ENCODE results near the gene CEACAM16.
A peak's percentile ranks its signal among the peaks of the same experiment; 100 is the strongest.

The CEACAM16 gene

DNA sequence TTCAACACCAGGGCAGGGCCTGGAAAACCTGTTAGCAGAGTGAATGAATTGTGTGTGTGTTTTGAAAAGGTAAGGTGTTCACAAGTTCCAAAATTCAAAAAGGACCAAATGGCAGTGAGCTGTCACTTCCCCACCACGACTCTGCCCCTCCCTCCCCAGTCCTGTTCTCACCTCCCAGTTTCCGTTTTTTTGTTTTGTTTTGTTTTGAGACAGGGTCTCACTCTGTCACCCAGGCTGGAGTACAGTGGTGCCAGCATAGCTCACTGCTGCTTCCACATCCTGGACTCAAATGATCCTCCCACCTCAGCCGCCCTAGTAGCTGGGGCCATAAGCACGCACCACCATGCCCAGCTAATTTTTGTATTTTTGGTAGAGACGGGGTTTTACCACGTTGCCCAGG is 29.2 kb downstream of the CEACAM16 start:
- no peak for FAIRE-seq

DNA sequence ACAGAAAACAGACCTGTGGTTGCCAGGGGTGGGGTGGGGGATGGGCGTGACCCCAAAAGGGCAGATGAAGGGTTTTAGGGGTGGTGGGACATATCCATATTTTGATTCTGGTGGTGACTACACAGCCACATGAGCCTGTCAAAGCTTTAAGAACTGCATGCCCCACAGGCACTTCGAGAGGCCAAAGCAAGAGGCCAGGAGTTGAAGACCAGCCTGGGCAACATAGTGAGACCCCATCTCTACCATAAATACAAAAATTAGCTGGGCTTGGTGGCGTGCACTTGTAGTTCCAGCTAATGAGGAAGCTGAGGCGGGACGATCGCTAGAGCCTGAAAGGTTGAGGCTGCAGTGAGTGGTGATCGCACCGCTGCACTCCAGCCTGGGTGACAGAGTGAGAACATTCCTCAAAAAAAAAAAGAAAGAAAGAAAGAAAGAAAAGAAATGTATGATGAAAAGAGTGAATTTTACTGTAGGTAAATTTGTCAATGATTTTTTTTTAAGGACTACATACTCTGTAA is 30.6 kb downstream of the CEACAM16 start:
- FAIRE-seq: no peak

DNA sequence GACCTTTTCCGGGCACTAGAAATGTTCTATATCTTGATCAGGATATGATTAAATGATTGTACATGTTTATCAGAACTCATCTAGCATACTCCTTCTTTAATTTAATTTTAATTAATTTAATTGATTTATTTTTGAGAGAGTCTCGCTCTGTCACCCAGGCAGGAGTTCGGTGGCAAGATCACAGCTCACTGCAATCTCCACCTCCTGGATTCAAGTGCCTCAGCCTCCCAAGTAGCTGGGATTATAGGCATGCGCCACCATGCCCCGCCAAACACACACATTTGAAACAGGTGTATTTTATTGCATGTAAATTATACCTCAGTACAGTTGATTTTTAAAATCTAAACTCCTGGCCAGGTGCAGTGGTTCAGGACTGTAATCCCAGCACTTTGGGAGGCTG is 32.1 kb downstream of the CEACAM16 start:
- FAIRE-seq: no peak

DNA sequence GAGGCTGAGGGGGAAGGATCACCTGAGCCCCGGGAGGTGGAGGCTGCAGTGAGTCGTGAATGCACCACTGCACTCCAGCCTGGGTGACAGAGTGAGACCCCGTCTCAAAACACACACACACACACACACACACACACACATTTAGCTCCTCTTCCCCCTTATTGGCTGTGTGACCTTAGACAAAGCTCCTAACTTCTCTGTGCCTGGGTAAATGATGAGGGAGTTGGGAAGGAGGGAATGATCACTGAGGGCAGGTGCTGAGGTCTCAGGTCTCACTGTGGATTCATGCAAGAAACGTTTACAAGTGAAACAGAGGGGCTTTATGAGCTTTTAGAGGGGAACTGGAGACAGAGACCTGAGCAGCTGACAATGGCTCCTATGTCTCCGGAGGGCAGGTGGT is 32.7 kb downstream of the CEACAM16 start:
- FAIRE-seq: no peak

DNA sequence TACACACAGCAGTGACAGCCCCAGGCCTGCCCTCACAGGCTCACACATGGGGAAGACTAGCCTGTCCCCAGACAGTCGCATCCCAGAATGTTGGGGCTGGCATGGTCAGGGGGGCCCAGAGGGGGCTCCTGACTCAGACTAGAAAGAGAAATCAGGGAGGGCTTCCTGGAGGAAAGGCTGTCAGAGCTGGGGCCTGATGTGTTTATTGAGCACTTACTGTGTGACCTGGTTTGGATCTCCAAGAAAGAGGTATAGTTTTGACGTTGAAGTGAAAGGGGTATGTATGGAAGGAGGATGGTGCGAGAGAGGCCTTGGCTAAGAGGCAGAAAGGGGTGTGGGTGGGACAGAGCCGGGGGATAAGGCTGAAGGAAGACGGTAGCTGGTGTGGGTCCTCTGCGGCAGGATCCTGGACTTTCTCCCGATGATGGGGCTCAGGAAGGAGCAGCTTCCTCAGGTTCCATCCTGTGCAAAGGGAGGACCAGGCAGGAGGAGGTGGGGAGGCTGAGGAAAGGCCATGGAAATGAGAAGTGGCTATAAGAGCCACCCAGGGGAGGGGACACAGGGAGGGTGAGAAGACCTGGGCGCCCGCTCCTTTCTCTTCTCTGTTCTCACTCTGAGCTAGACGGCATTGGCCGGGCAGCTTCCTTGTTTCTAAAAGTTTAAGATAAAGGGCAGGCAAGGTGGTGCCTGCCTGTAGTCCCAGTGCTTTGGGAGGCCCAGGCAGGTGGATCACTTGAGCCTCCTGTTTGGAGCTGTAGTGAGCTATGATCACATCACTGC is 33.5 kb downstream of the CEACAM16 start:
- FAIRE-seq: no peak

GRCh38 chr19:44734357-44734756 is 35.4 kb downstream of the CEACAM16 start:
- no peak for FAIRE-seq

DNA sequence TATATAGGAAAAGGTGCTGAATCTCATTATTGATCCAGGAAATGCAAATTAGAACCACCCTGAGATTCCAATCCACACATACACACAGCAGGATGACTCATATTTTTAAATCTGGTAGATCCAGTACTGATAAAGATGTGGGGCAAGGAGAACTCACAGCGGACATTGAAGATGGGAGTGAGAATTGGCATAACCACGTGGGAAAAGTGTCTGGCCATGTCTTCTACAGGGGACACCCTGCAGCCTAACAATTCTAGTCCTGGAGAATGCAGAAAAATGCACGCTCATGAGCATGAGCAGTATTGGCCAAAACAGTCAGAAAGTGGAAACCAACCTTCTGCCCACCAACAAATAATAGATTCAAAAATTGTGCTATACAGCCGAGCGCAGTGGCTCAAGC is 36.1 kb downstream of the CEACAM16 start:
- FAIRE-seq: no peak

GRCh38 chr19:44737238-44738071 is 38.5 kb downstream of the CEACAM16 start:
- no peak for FAIRE-seq

GRCh38 chr19:44738136-44738535 is 39.2 kb downstream of the CEACAM16 start:
- FAIRE-seq: no peak

DNA sequence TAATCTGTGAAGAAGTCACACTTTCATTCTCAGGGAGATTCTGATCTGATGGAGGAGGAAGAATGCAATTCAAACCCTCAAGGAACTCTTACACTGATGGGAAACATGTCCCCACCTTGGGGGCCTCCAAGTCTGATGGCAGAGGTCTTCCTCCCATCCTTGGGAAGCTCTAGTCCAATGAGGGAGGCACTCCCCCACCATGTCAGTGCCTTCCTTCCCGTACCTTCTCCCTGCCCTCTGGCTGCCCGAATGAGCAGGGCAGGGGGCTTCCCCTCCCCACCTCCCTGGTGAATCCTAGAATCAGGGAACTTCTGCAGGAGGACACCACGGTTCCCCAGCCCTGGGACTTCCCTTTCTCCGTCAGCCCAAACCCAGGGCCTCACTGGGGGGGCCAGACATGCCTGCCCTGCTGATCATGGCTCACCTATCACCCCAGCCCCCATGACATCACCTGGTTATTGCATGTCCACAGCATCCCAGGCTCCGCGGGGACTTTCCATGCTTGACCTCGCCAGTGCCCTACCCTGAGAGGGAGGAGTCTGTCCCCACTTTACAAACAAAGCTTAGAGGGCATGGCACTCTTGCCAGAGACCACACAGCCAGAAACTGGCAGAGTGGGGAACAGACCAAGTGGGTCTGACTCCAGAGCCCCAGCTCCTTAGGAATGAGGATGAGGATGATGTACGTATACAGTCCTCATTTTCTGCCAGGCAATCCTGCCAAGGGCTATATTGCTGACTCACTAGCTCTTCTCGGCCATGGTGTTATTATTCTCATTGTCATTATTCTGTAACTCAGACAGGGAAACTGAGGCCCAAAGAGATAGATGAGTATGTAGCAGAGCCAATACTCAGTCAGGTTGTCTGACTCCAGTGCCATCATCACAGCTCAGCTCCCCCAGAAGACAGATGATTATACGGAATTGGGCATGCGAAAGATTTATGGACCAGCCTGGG is 39.9 kb downstream of the CEACAM16 start:
- no peak for FAIRE-seq

DNA sequence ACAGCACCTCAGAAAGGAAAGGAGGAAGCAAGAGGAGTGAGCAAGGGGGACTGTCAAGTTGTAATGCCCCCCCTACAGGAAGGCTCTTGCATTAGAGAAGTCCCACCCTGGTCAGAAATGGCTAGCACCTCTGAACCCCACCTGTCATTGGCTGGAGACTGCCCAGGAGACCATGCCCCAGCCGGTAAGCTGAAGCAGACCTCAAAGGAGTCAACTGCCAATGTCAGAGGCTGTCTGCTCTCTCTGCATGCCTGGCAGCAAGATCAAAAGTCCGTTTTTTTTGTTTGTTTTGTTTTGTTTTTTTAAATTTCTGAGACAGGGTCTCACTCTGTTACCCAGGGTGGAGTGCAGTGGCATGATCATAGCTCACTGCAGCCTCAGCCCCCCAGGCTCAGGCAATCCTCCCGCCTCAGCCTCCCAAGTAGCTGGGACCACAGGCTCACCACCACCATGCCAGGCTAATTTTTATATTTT is 41.4 kb downstream of the CEACAM16 start:
- no peak for FAIRE-seq

GRCh38 chr19:44741258-44741731 is 42.3 kb downstream of the CEACAM16 start:
- FAIRE-seq: no peak

DNA sequence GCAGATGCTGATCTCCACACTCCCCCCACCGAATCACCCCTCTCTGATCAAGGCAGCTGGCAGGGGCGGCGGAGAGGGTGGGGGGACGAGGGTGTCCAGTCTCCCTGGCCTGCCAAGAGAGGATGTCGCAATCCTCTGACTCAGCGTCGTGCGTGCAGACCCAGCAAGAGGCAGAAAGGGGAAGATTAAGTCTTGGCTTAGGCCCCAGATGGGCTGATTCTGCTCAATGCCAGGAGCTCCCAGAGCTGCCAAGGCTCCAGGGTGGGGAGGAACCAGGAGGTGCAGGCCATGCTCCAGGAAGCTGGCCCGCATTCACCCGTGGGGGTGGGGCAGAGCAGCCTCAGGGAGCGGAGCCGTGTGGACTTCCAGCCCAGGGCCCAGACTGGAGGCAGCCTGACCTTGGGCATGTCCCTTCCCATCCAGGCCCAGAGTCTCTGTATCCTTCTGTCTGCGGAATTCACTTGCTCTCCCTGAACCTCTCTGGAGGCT is 42.9 kb downstream of the CEACAM16 start:
- FAIRE-seq: peak; percentile 43

- no peak for FAIRE-seq
Observed at GRCh38 chr19:44742330-44743061, 43.5 kb downstream of the CEACAM16 start.

DNA sequence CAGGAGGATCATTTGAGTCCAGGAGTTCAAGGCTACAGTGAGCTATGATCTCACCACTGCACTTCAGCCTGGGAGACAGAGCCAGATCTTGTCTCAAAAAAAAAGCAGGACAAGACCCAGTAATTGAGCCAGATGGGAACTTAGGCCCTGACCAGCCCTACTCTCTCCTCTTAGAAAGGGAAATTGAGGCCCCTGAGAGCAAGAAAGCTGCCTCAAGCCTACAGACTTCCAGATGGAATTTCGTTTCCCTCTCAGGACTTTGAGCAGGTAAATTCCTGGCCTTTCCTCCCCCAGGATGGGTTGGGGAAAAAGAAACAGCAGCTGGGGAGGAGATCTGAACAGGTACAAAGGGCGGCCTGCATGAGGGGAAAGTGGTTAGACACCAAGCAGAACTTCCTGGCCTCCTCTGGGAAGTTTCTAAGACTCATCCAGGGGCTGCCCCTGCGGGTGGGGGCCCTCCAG is 46.0 kb downstream of the CEACAM16 start:
- FAIRE-seq: no peak

DNA sequence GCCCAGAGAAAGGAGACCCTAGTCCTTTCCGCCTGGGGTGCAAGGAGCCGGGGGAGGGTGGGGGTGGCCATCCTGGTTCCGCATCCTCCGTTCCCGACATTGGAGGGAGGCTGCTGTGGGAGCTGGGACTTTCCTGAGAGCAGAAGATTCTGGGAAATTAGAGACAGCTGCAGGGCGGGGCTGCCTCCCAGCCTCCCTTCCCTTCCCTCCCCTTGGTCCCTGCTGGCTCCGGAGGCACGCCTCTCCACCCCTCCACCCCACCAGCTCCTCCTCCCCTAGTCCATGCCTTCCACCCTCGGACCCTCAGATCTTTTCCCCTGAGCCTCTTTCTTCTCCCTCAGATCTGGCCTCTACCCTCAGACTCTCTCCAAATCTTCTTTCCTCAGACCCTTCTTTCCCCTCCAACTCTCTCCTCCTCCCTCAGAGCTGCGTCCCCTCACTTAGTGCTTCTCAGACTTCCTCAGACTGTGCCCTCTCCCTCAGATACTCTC is 46.4 kb downstream of the CEACAM16 start:
- no peak for FAIRE-seq

GRCh38 chr19:44745887-44746600 is 47.1 kb downstream of the CEACAM16 start:
- no peak for FAIRE-seq

GRCh38 chr19:44746616-44746945 is 47.6 kb downstream of the CEACAM16 start:
- FAIRE-seq: no peak

DNA sequence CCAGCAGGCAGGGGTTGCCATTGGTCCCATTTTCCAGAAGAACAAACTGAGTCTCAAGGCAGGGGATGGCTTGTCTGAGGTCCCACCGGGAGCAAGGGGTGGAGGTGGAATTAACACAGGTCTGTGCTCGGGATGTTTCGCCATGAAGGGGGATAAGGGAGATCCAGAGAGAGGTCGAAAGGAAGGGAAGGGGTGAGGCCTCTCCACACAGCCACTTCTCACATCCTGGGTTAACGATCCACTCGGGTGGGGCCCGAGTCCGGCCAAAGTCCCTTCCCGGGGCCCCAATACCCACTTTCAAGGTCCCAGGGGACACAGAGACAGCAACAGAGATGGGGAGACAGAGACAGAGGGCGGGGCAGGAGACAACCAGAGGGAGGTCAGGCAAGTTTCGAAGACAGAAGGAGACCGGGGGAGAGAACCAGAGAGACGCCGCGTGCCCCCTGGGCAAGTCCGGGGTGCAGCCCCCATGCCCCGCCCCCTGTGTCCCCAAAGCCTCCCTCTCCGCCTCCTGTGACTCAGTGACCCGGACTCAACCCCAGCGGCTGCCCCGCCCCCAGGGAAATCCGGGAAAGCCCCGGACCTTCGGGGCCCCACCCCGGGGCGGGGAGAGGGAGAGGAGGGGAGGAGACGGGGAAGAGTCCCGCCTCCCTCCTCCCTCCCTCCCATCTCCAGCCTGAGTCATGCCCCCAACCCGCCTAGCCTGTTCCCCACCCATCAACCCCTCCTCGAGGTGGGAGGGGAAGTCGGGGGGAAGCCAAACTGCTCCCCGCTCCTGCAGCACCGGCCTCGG is 48.2 kb downstream of the CEACAM16 start:
- FAIRE-seq: peak; percentile 54

All from endometrium (tissue), 2 donors.